ENCODE results near the gene KCNQ5. TPM values are rescaled to one million over a fixed set of nuclear protein-coding genes. Genes with fewer than 3 reads are reported as not detected.

KCNQ5 gene
- total RNA-seq, 1 donor from 2014 or later: 0.08 TPM

- H3K27ac Mint-ChIP-seq (ENCODE audit: unreplicated experiment): no peak overlapping the region
- H3K4me3 Mint-ChIP-seq (ENCODE audit: unreplicated experiment): no peak overlapping the region
- no peak for TF ChIP-seq CTCF (IDR thresholded peaks at IDR 0.05; ENCODE audit: unreplicated experiment)
- H3K36me3 Mint-ChIP-seq (ENCODE audit: low read depth, unreplicated experiment): no peaks in the 10 kb centered on the region
- no peaks in the 10 kb centered on the region for H3K27me3 Mint-ChIP-seq (ENCODE audit: unreplicated experiment)
- DNase-seq (ENCODE audit: low spot score): no peak
- H3K4me1 Mint-ChIP-seq (ENCODE audit: unreplicated experiment): peaks cover 11% of the 10 kb centered on the region
- H3K9me3 Mint-ChIP-seq (ENCODE audit: unreplicated experiment): no peaks in the 10 kb centered on the region
Observed at GRCh38 chr6:73028893-73029450, 407.1 kb downstream of the KCNQ5 start.

GRCh38 chr6:73030257-73030656 lies 408.4 kb downstream of the KCNQ5 start:
- H3K4me1 Mint-ChIP-seq (ENCODE audit: unreplicated experiment): peaks cover 11% of the 10 kb centered on the region
- H3K4me3 Mint-ChIP-seq (ENCODE audit: unreplicated experiment): no peak overlapping the region
- H3K27me3 Mint-ChIP-seq (ENCODE audit: unreplicated experiment): no peaks in the 10 kb centered on the region
- H3K9me3 Mint-ChIP-seq (ENCODE audit: unreplicated experiment): no peaks in the 10 kb centered on the region
- no peak for DNase-seq (ENCODE audit: low spot score)
- no peaks in the 10 kb centered on the region for H3K36me3 Mint-ChIP-seq (ENCODE audit: low read depth, unreplicated experiment)
- no peak overlapping the region for H3K27ac Mint-ChIP-seq (ENCODE audit: unreplicated experiment)
- TF ChIP-seq CTCF (IDR thresholded peaks at IDR 0.05; ENCODE audit: unreplicated experiment): no peak

- no peaks in the 10 kb centered on the region for H3K9me3 Mint-ChIP-seq (ENCODE audit: unreplicated experiment)
Observed at GRCh38 chr6:73030791-73031782, 409.2 kb downstream of the KCNQ5 start.

GRCh38 chr6:73032586-73032985 lies 410.7 kb downstream of the KCNQ5 start:
- H3K27me3 Mint-ChIP-seq (ENCODE audit: unreplicated experiment): no peaks in the 10 kb centered on the region
- peaks cover 11% of the 10 kb centered on the region for H3K4me1 Mint-ChIP-seq (ENCODE audit: unreplicated experiment)
- no peak for TF ChIP-seq CTCF (IDR thresholded peaks at IDR 0.05; ENCODE audit: unreplicated experiment)
- DNase-seq (ENCODE audit: low spot score): no peak
- H3K9me3 Mint-ChIP-seq (ENCODE audit: unreplicated experiment): no peaks in the 10 kb centered on the region
- H3K36me3 Mint-ChIP-seq (ENCODE audit: low read depth, unreplicated experiment): no peaks in the 10 kb centered on the region
- no peak overlapping the region for H3K27ac Mint-ChIP-seq (ENCODE audit: unreplicated experiment)
- H3K4me3 Mint-ChIP-seq (ENCODE audit: unreplicated experiment): no peak overlapping the region

More at GRCh38 chr6:73030791-73031782, 409.2 kb downstream of the KCNQ5 start:
- Mint-ChIP-seq H3K4me1 (ENCODE audit: unreplicated experiment) (peaks cover 11% of the 10 kb centered on the region), H3K27ac (ENCODE audit: unreplicated experiment) (no peak overlapping the region), H3K27me3 (ENCODE audit: unreplicated experiment) (no peaks in the 10 kb centered on the region), H3K4me3 (ENCODE audit: unreplicated experiment) (no peak overlapping the region), H3K36me3 (ENCODE audit: low read depth, unreplicated experiment) (no peaks in the 10 kb centered on the region)
- DNase-seq (ENCODE audit: low spot score): no peak
- TF ChIP-seq CTCF (IDR thresholded peaks at IDR 0.05; ENCODE audit: unreplicated experiment): no peak

- Mint-ChIP-seq H3K4me3 (ENCODE audit: unreplicated experiment) (no peak overlapping the region), H3K36me3 (ENCODE audit: low read depth, unreplicated experiment) (no peaks in the 10 kb centered on the region), H3K4me1 (ENCODE audit: unreplicated experiment) (no peaks in the 10 kb centered on the region), H3K27ac (ENCODE audit: unreplicated experiment) (no peak overlapping the region), H3K9me3 (ENCODE audit: unreplicated experiment) (no peaks in the 10 kb centered on the region), H3K27me3 (ENCODE audit: unreplicated experiment) (no peaks in the 10 kb centered on the region)
- no peak for TF ChIP-seq CTCF (IDR thresholded peaks at IDR 0.05; ENCODE audit: unreplicated experiment)
- no peak for DNase-seq (ENCODE audit: low spot score)
Observed at GRCh38 chr6:73036689-73037088, 414.8 kb downstream of the KCNQ5 start.

Measured in endothelial cell (in vitro differentiated cells).